GM12875 (cell line): ENCODE data around the gene DHX36.
A peak's percentile ranks its signal among the peaks of the same experiment; 100 is the strongest.

ENCODE experiments used
- H3K4me3 ChIP-seq: one replicate; pipeline ENCODE4 v1.5.1; 2011; ENCODE audit warnings: low read depth, low read length, control low read depth
- CTCF ChIP-seq: IDR thresholded peaks from 2 replicates; pipeline ENCODE4 v1.5.1; 2011; ENCODE audit warnings: low read depth, mild to moderate bottlenecking, control low read depth, inconsistent platforms, low read length, moderate library complexity, borderline replicate concordance; ENCODE audit not compliant: insufficient read depth

Gene DHX36

GRCh38 chr3:154323891-154324738 is at the start of gene DHX36:
TSS of gene DHX36 (minus strand) at chr3:154324487. CDS start at chr3:154324416, 71 bp downstream.
- TF ChIP-seq CTCF = no peak
- H3K4me3 ChIP-seq = peak within 1 kb of the TSS; percentile 70

- no peak overlapping the region for H3K4me3 ChIP-seq
- no peak for TF ChIP-seq CTCF
Measured at GRCh38 chr3:154367221-154367620, 42.9 kb upstream of the DHX36 start.

- TF ChIP-seq CTCF = no peak
- H3K4me3 ChIP-seq = no peak overlapping the region
Measured at GRCh38 chr3:154364849-154365248, 40.6 kb upstream of the DHX36 start.

GRCh38 chr3:154361099-154361498 is 36.8 kb upstream of the DHX36 start:
- no peak for TF ChIP-seq CTCF
- no peak overlapping the region for H3K4me3 ChIP-seq

- no peak overlapping the region for H3K4me3 ChIP-seq
- no peak for TF ChIP-seq CTCF
Measured at GRCh38 chr3:154356009-154356408, 31.7 kb upstream of the DHX36 start.

GRCh38 chr3:154349223-154349622 is 24.9 kb upstream of the DHX36 start:
- H3K4me3 ChIP-seq = no peak overlapping the region
- TF ChIP-seq CTCF = no peak
